ENCODE results near the gene ARHGAP40.

ARHGAP40 gene

DNA sequence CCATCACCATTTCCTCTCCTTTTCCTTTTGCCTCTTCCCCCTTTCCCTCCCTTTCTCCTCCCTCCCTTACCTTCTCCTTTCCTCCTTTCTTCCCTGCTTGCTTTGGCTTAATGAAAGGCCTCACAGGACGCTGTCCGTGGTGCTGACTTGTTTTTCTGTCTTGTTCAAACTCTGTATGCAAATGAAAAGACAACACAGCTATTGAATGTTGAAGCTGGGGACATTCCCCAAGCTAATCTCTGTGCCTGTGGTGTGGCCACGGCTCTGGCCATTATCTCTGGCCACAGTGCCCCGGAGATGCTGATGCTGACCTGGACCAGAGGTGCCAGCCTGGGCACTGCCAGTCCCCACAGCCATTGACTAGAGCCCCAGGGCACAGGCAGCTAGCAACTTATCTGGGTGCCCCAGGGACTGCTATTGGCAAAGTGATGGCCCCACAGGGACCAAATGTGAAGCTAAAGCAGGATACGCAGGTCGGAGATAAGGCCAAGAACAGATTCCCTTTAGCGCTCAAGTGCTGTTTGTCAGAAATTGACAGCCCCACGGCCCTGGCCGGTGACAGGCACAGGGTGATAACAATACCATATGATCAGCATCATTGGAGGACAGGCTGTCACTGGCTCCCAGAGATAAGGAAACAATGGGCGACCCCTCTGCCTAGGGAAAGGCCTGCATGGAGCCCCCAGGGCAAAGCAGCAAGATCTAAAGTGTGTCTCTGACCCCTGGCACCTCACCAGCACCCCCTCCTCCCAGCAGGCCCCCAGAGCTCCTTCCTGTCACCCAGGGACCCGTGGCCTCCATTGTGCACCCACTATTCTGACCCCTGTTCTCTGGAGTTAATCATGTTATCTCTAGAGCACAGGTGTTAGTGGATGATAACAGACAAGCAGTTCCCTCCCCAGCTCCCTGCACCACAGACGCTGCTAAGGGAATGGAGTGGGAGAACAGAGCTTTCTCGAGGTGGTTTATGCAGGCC is 91.1 kb downstream of the ARHGAP40 start:
- DNase-seq, result peak; percentile 6

DNA sequence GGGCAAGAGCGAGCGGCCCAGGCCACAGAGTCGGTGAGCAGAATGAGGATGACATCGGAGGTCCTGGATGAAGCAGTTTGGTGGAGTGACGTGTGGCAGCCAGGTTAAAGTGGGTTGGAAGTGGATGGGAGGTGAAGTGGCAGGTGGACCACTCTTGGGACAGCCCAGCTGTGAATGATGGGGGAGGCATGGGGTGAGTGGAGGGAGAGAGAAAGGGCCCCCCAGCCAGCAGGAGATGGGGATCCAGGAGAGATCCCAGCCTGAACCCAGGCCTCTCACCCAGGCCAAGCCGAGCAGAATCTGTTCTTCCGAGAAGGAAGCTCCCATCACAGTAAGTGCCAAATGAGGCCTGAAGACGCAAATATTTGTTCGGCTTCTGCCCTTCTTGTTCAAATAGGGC is 95.7 kb downstream of the ARHGAP40 start:
- no peak for DNase-seq

DNA sequence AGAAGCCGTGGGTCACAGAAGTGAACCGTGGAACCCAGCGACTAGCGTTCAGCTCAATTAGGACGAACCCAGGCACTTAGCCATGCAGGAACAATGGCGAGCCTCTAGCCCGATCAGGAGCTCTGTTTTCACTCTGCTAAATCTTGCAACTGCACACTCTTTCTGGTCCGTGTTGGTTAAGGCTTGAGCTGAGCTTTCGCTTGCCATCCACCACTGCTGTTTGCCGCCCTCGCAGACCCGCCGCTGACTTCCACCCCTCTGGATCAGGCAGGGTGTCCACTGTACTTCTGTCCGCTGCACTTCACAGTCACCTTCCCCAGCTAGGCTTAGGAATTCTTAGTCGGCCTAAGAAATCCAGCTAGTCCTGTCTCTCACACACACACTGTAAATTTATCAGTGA is 96.9 kb downstream of the ARHGAP40 start:
- no peak for DNase-seq

DNA sequence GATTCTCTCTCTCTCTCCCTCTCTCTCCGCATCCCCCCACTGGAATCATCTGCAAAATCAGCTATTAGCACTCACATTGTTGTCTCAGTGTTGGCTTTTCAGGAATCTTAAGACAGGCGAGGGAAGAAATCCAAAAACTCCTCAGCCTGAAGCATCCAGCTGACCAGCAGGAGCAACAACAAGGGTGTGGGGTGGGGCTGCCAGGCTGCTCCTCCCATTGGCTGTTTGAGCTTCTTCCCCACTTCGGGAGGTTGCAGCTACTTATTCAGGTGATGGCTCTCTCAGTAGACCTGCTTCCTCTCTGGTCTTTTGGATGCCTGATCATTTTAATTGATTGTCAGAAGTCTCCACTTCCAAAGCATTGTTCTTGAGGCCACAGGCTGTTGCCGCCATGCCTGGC is 98.5 kb downstream of the ARHGAP40 start:
- DNase-seq, result no peak
